Measurements from ENCODE around the gene CCDC85C.

CCDC85C gene

GRCh38 chr14:99519931-99520421 lies 84.0 kb downstream of the CCDC85C start:
- no peak for DNase-seq

GRCh38 chr14:99519347-99519881 lies 84.6 kb downstream of the CCDC85C start:
- DNase-seq: no peak

- peak; percentile 88 for DNase-seq
Measured at GRCh38 chr14:99518441-99519346, 85.3 kb downstream of the CCDC85C start.

DNA sequence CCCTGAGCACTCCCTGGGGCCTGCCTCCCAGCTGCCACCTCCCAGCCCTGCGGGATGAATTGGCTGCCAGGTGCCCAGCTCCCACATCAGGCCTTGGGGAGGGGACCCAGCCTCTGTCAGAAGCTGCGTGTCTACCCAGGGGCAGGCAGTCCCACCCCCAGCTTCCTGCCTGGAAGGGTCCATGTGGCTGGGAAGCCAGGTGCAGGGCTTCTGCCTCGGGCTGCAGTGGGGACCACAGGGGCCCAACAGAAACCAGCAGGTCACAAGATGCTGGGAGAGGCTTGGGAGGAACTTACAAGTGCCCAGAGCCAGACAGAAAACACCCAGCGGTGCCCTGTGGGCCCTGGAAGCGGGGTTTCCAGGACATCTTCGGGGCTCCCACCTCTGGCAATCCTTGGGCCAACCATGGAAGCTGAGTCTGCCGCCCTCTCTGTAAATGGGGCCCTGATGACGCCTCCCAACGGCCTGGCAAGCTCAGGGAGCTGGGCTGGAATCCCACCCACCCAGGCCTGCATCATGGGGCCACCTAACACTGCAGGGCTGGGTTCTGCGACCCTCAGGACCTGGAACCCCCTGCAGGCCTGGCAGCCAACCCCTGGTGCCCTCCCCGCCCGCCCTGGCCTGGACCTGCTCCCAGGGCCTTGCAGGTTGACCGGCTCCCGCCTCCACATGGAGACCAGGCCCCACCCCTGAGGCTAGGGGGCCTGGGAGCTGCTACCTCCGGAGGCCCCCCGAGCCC lies 86.2 kb downstream of the CCDC85C start:
- DNase-seq: no peak

- DNase-seq: no peak
Measured at GRCh38 chr14:99516871-99517642, 87.0 kb downstream of the CCDC85C start.

DNA sequence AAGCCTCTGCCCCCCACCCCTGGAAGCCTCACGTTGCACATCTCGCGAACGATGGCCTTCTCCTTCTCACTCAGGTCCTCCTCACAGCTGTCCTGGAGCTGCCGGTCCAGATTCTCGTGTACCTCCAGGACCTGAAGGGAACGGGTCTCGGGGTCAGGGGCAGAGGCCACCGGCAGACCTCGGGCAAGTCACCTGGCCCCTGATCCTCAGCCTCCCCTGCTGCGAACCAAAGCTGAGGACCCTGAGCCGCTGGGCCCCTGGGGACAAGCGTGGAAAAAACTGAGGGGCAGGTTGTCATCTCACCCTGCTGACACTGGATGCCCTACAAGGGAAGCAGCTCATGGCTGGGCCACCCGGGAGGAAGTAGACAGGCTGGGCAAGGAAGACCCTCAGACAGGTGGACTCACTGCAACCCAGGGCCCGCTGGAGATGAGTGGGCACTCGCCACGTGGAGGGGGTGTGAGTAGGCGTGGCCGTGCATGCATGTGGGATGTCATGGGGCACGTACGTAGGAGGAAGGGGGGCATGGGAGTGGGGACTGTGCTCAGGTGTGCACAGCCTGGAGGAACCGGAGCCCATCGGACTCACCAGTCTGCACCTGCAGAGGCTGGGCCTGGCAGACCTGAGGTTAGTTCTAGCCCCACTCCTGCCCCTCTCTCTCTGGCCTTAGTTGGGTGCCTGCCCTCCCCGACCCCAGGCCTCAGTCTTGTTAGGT lies 87.7 kb downstream of the CCDC85C start:
- DNase-seq: peak; percentile 18

DNA sequence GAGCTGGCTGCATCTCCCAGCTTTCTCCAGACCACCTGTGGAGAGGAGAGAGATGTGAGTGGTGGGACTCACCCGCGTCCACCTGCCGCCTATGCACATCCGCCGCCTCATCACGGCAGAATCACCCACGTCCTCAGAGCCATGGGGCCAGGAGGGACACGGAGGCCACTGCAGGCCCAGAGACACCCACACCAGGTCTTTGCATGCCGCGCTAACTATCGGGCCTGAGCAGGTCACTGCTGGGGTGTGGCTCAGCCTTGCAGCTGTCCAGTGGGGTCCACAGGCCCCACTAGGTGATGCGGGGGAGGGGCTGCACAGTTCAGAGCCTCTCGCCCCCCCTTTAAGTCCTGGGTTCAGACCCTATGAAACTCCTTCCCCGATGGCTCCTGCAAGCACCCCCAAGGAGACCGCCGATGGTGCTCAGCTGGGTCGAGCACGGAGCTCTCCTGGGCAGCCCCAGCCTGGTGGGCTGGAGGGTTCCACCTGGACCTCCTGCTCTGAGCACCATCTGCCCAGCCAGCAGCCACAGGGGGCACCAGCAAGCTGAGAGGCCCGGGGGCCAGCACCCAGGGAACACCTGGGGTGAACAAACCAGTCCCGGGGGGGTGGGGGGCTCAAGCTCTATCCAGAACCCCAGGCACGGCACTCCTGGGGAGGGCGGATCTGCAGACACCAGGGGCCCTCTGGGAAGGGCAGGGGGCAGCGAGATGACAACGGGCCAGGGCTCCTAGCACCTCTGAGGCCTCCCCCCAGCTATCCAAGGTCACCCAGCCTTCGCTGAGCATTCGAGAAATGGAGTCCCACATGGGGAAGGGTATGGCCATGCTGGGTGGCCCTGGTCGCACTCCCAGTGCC lies 88.5 kb downstream of the CCDC85C start:
- DNase-seq: peak; percentile 17

GRCh38 chr14:99514552-99515300 lies 89.3 kb downstream of the CCDC85C start:
- DNase-seq: peak; percentile 16

DNA sequence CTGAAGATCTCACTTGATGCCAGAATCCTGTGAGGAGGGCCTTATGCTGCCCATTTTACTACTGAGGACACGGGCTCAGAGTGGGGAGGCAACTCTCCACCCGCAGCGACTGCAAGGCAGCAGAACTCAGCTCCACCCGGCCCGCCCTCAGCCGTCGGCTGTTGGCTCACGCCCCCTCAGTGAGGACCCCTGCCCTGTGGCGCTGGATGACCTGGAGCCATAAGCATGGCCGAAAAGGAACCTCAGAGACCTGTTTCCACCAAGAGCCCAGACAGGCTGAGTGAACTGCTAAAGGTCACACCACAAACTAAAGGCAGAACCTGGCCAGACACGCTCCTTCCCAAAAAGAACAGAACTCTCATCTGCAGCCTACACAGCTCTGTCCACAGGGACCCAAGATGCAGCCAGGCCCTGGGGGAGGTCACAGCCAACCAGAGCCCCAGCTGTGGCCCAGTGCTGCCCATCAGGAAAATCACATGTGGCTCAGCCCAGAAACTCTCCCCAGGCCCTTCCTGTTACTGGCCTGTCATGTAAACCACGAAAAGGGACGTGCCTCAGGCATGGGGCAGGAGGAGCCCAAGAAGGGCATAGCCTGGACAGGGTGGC lies 90.0 kb downstream of the CCDC85C start:
- DNase-seq: peak; percentile 15

DNA sequence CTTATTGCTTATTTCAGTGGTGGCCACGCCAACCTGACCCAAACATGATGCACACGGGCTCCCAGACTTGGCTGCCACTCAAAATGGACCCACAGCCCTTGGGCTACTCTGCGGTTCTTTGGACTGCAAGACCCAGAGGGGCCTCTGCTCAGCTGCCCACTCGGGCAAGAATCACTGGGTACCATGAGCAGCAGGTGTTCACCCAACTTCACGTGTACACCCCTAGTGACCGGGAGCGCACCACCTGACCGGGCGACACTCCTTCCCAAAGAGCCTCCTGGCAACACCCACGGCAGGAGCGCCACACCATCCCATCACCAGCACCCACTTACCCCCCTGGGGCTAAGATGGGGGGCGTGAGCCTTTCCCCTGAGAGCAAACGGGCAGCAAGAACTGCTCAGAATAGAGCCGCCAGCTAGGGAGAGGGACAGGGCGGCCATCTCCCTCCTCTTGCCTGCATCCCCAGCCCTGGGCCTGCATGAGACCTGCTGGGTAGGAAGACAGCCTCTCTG lies 90.8 kb downstream of the CCDC85C start:
- peak; percentile 15 for DNase-seq

GRCh38 chr14:99512571-99513182 lies 91.3 kb downstream of the CCDC85C start:
- DNase-seq: peak; percentile 17

DNA sequence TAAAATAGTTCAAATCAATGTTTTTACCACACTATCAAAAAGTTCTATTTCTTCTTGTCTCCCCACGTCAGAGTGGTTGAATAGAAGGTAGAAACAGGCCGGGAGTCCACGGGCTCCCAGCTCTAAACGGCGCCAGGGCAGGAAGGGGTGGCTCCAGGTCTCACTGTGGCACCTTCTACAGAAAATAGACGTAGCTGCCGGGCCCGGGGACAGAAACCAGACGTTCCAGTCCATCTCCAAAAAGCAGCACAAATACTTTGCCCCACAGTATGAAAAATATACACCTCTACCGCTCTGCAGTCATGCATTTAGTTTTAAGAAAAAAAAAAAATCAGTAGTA lies 91.9 kb downstream of the CCDC85C start:
- DNase-seq: peak; percentile 8

- DNase-seq: peak; percentile 16
Measured at GRCh38 chr14:99511421-99512109, 92.4 kb downstream of the CCDC85C start.

DNA sequence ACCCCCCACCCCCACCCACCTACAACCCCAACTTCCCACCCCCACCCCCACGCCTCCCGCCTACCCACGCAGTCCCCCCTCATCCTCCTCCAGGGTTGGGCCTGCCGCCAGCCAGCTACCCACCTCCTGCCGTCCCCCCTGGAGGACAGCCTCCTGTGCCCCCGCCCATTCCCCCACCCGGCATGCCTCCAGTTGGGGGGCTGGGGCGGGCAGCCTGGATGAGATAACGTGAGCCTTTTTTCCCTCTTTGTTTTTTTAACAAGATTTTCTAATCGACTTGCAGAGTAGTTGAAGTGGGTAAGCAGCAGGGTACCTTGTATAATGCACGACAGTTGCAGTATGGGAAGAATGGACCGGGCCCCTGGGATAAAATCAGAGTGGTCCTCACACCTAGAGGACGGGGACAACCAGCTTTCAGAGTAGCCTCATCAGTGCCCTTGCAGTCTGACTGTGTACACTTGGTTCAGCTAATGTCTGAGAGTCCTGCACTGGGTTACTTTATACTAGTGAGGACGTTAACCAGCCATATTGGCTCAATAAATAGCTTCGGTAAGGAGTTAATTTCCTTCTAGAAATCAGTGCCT lies 93.4 kb downstream of the CCDC85C start:
- DNase-seq: no peak

DNA sequence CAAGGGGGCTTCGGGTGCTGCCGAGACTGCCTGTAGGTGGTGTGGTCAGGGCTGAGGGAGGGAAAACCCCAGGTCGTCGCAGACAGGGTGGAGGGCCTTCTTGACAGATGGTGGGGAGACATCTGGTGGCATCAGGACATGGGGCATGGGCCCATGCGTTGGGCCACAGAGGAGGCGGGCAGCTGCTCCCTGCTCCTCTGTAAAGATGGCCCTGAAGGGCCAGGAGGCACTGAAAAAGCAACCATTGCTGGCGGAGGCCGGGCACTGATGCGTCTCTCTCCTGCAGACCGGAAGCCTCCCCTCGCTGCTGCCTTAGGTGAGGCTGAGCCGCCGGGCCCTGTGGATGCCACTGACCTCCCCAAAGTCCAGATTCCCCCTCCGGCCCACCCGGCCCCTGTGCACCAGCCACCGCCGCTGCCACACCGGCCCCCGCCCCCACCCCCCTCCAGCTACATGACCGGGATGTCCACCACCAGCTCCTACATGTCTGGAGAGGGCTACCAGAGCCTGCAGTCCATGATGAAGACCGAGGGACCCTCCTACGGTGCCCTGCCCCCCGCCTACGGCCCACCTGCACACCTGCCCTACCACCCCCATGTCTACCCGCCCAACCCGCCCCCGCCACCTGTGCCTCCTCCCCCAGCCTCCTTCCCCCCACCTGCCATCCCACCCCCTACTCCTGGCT lies 94.0 kb downstream of the CCDC85C start:
- DNase-seq: no peak

GRCh38 chr14:99508896-99509629 lies 94.9 kb downstream of the CCDC85C start:
- DNase-seq: no peak
